Measurements from ENCODE around the gene MED26.

The MED26 gene

GRCh38 chr19:16609511-16610200, 18.3 kb downstream of the MED26 start:
- Mint-ChIP-seq H3K27ac (no peak overlapping the region), H3K4me3 (no peak overlapping the region), H3K9me3 (no peaks in the 10 kb centered on the region)

GRCh38 chr19:16608290-16608739, 19.7 kb downstream of the MED26 start:
- no peaks in the 10 kb centered on the region for H3K9me3 Mint-ChIP-seq
- H3K36me3 Mint-ChIP-seq: peaks cover 1% of the 10 kb centered on the region
- no peak overlapping the region for H3K4me3 Mint-ChIP-seq
- no peaks in the 10 kb centered on the region for H3K27me3 Mint-ChIP-seq
- H3K4me1 Mint-ChIP-seq: peaks cover 65% of the 10 kb centered on the region
- H3K27ac Mint-ChIP-seq: no peak overlapping the region

More at GRCh38 chr19:16609511-16610200, 18.3 kb downstream of the MED26 start:
- H3K27me3 Mint-ChIP-seq: no peaks in the 10 kb centered on the region
- H3K36me3 Mint-ChIP-seq: peaks cover 1% of the 10 kb centered on the region
- peaks cover 69% of the 10 kb centered on the region for H3K4me1 Mint-ChIP-seq

GRCh38 chr19:16607819-16608218, 20.2 kb downstream of the MED26 start:
- Mint-ChIP-seq H3K27me3 (no peaks in the 10 kb centered on the region), H3K27ac (no peak overlapping the region), H3K4me1 (peaks cover 60% of the 10 kb centered on the region), H3K9me3 (no peaks in the 10 kb centered on the region), H3K36me3 (peaks cover 1% of the 10 kb centered on the region), H3K4me3 (no peak overlapping the region)

- Mint-ChIP-seq H3K4me1 (peaks cover 49% of the 10 kb centered on the region), H3K27me3 (no peaks in the 10 kb centered on the region), H3K9me3 (no peaks in the 10 kb centered on the region), H3K27ac (peak overlapping the region; percentile 46), H3K4me3 (no peak overlapping the region), H3K36me3 (peaks cover 1% of the 10 kb centered on the region)
These were observed 22.4 kb downstream of the MED26 start for GRCh38 chr19:16605553-16605994.

GRCh38 chr19:16605115-16605514, 22.9 kb downstream of the MED26 start:
- no peaks in the 10 kb centered on the region for H3K27me3 Mint-ChIP-seq
- H3K36me3 Mint-ChIP-seq: peaks cover 1% of the 10 kb centered on the region
- no peak overlapping the region for H3K4me3 Mint-ChIP-seq
- no peak overlapping the region for H3K27ac Mint-ChIP-seq
- no peaks in the 10 kb centered on the region for H3K9me3 Mint-ChIP-seq
- H3K4me1 Mint-ChIP-seq: peaks cover 47% of the 10 kb centered on the region

GRCh38 chr19:16604615-16605014, 23.4 kb downstream of the MED26 start:
- no peaks in the 10 kb centered on the region for H3K9me3 Mint-ChIP-seq
- H3K36me3 Mint-ChIP-seq: peaks cover 1% of the 10 kb centered on the region
- H3K4me1 Mint-ChIP-seq: peaks cover 45% of the 10 kb centered on the region
- H3K4me3 Mint-ChIP-seq: no peak overlapping the region
- no peak overlapping the region for H3K27ac Mint-ChIP-seq
- H3K27me3 Mint-ChIP-seq: no peaks in the 10 kb centered on the region

- H3K9me3 Mint-ChIP-seq: no peaks in the 10 kb centered on the region
- no peak overlapping the region for H3K27ac Mint-ChIP-seq
- H3K4me3 Mint-ChIP-seq: no peak overlapping the region
- H3K36me3 Mint-ChIP-seq: peaks cover 1% of the 10 kb centered on the region
- no peaks in the 10 kb centered on the region for H3K27me3 Mint-ChIP-seq
- peaks cover 44% of the 10 kb centered on the region for H3K4me1 Mint-ChIP-seq
These were observed 24.9 kb downstream of the MED26 start for GRCh38 chr19:16603090-16603489.

- Mint-ChIP-seq H3K4me3 (no peak overlapping the region), H3K4me1 (peaks cover 51% of the 10 kb centered on the region), H3K36me3 (peaks cover 1% of the 10 kb centered on the region), H3K9me3 (no peaks in the 10 kb centered on the region), H3K27ac (peak overlapping the region; percentile 23), H3K27me3 (no peaks in the 10 kb centered on the region)
These were observed 26.5 kb downstream of the MED26 start for GRCh38 chr19:16601378-16602052.

- peaks cover 56% of the 10 kb centered on the region for H3K4me1 Mint-ChIP-seq
- no peak overlapping the region for H3K27ac Mint-ChIP-seq
- H3K27me3 Mint-ChIP-seq: no peaks in the 10 kb centered on the region
- H3K4me3 Mint-ChIP-seq: no peak overlapping the region
- no peaks in the 10 kb centered on the region for H3K9me3 Mint-ChIP-seq
- H3K36me3 Mint-ChIP-seq: peaks cover under 1% of the 10 kb centered on the region
These were observed 27.2 kb downstream of the MED26 start for GRCh38 chr19:16600824-16601223.

GRCh38 chr19:16599655-16600346, 28.2 kb downstream of the MED26 start:
- Mint-ChIP-seq H3K27ac (no peak overlapping the region), H3K4me1 (peaks cover 56% of the 10 kb centered on the region), H3K36me3 (no peaks in the 10 kb centered on the region), H3K9me3 (no peaks in the 10 kb centered on the region), H3K4me3 (no peak overlapping the region), H3K27me3 (no peaks in the 10 kb centered on the region)

GRCh38 chr19:16598848-16599247, 29.2 kb downstream of the MED26 start:
- H3K4me1 Mint-ChIP-seq: peaks cover 59% of the 10 kb centered on the region
- H3K36me3 Mint-ChIP-seq: no peaks in the 10 kb centered on the region
- H3K27ac Mint-ChIP-seq: no peak overlapping the region
- no peaks in the 10 kb centered on the region for H3K27me3 Mint-ChIP-seq
- H3K9me3 Mint-ChIP-seq: no peaks in the 10 kb centered on the region
- H3K4me3 Mint-ChIP-seq: no peak overlapping the region

- Mint-ChIP-seq H3K36me3 (no peaks in the 10 kb centered on the region), H3K27ac (no peak overlapping the region), H3K9me3 (no peaks in the 10 kb centered on the region), H3K4me3 (no peak overlapping the region), H3K4me1 (peaks cover 63% of the 10 kb centered on the region), H3K27me3 (no peaks in the 10 kb centered on the region)
These were observed 31.6 kb downstream of the MED26 start for GRCh38 chr19:16596399-16596798.

- Mint-ChIP-seq H3K4me3 (peak overlapping the region; percentile 73), H3K4me1 (peaks cover 70% of the 10 kb centered on the region), H3K27me3 (no peaks in the 10 kb centered on the region), H3K9me3 (no peaks in the 10 kb centered on the region), H3K27ac (peak overlapping the region; percentile 86), H3K36me3 (no peaks in the 10 kb centered on the region)
These were observed 32.9 kb downstream of the MED26 start for GRCh38 chr19:16595097-16595496.

- peaks cover 74% of the 10 kb centered on the region for H3K4me1 Mint-ChIP-seq
- H3K4me3 Mint-ChIP-seq: peak overlapping the region; percentile 73
- H3K27me3 Mint-ChIP-seq: no peaks in the 10 kb centered on the region
- H3K36me3 Mint-ChIP-seq: no peaks in the 10 kb centered on the region
- H3K27ac Mint-ChIP-seq: peak overlapping the region; percentile 68
- no peaks in the 10 kb centered on the region for H3K9me3 Mint-ChIP-seq
These were observed 33.3 kb downstream of the MED26 start for GRCh38 chr19:16594681-16595091.

GRCh38 chr19:16594131-16594586, 33.8 kb downstream of the MED26 start:
- Mint-ChIP-seq H3K27ac (peak overlapping the region; percentile 68), H3K27me3 (no peaks in the 10 kb centered on the region), H3K4me1 (peaks cover 78% of the 10 kb centered on the region), H3K9me3 (no peaks in the 10 kb centered on the region), H3K4me3 (peak overlapping the region; percentile 73), H3K36me3 (no peaks in the 10 kb centered on the region)

GRCh38 chr19:16593181-16593580, 34.8 kb downstream of the MED26 start:
- H3K4me1 Mint-ChIP-seq: peaks cover 80% of the 10 kb centered on the region
- no peaks in the 10 kb centered on the region for H3K27me3 Mint-ChIP-seq
- no peak overlapping the region for H3K4me3 Mint-ChIP-seq
- H3K27ac Mint-ChIP-seq: peak overlapping the region; percentile 5
- H3K36me3 Mint-ChIP-seq: no peaks in the 10 kb centered on the region
- H3K9me3 Mint-ChIP-seq: no peaks in the 10 kb centered on the region
